Heart left ventricle (tissue), 13 donors: Measurements from ENCODE around the gene NEDD4L.

Source experiments
- CTCF ChIP-seq, 12 donors: fragments of 200-600 bp; sonication (generic) in 4 of 12; IDR thresholded peaks; one replicate each; pipeline versions ENCODE4 v1.5.0 to v1.8.0; 2018 to 2022; ENCODE audit warnings: antibody characterized with exemption in 12 of 12, mild to moderate bottlenecking in 5 of 12
- POLR2A ChIP-seq, 2 donors: fragments of 450-650 bp; IDR thresholded peaks; one replicate each; pipeline ENCODE4 v1.6.1; 2017; ENCODE audit warnings: antibody characterized with exemption in 2 of 2, mild to moderate bottlenecking in 2 of 2, moderate library complexity in 2 of 2
- donor health status: ischemic (EF 13 %, LVEDD 7.1; RV severe dilation, severe dysfunction).
- donor health status: DM: no; HTN: yes; CAD: no.
- donor health status: DM: no; HTN: no; CAD: no.
- donor health status: ischemic (EF 25% LVEDD 6.9; RV normal size, moderate dysfunction).
- donor health status: ischemic (EF 25% LVEDD 5.7; RV mildly dilated, moderate dysfunction).
- donor health status: ischemic (EF 35%, LVEDD 5.7; RV mildly dilated, moderate dysfunction).
- donor health status: nonischemic (EF 11% LVEDD 7.7; RV severe dilation, severe dysfunction).
- donor health status: DM: yes; HTN: yes; CAD: no.
- donor health status: PGD.
- donor health status: ischemic (EF 29% LVEDD 5.4; RV normal size, mild dysfunction).
- donor health status: nonischemic (EF 23%, LVEDD 6.1; RV moderate dilation, normal function).

- TF ChIP-seq CTCF (IDR thresholded peaks at IDR 0.05) (no peak), POLR2A (IDR thresholded peaks at IDR 0.05) (no peak)
These were observed 106.7 kb downstream of the NEDD4L start for GRCh38 chr18:58150772-58151171.
